HG02623 (cell line): ENCODE data around the gene REPIN1.

ENCODE experiments used
- ATAC-seq: cut with Tn5 transposase; IDR thresholded peaks from one replicate; pipeline ENCODE4 v1.9.1; 2021; ENCODE audit warnings: moderate library complexity; ENCODE audit not compliant: unreplicated experiment

REPIN1 gene

GRCh38 chr7:150420242-150420641 is 51.6 kb downstream of the REPIN1 start:
- ATAC-seq = no peak

GRCh38 chr7:150420987-150421674 is 52.5 kb downstream of the REPIN1 start:
- peak; percentile 99 for ATAC-seq

GRCh38 chr7:150421831-150422230 is 53.2 kb downstream of the REPIN1 start:
- no peak for ATAC-seq
